Middle frontal gyrus (tissue), 1 donor: ENCODE results near the gene APCDD1.

Experiments used
- DNase-seq: peaks from one replicate; pipeline ENCODE4 v3.0.0-alpha.2; 2015; ENCODE audit warnings: low spot score; ENCODE audit errors: extremely low spot score

The APCDD1 gene

DNA sequence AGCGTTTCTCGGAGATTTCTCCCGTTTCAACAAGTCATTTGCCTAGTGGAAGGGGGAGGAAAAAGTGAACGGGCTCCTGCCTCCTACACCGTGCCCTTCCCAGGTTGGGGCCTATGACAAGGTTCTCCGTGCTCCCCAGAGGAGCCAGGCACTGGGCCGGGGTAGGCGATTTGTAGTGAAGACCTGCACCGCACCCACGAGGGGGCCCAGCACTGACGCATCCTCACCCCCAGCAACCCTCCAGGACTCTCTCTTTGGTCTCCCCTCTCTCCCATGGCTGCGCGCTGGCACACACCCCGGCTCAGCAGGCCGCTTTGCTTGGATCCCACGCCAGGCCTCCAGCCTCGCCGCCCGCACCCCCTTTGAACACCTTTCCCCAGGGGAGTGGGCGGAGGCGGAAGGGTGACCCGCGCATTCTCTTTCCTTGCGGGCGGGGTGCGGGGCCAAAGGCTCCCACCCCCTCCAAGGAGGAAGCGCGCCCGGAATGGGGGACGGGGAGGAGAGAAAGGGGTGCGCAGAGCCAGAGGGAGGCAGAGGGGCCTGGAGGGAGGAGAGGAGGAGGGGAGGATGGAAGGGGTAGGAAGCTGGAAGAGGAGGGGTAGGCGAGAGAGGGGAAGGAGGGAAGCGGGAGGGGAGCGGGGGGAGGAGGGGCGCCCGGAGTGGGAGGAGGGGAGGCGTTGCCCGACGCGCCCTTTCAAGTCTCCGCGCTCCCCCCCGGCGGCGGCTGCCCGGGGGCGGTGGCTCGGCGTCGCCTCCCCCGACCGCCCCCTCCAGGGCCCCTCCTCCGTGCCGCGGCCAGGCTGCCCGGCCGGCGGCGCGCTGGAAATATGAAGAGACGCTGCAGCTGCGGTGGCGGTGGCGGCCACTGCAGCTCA, at the start of gene APCDD1:
Gene APCDD1 (plus strand): TSS at position 830 of the 875 bp plus-strand sequence. CDS start 347 bp downstream, outside the sequence.
- peak; percentile 60 for DNase-seq

GRCh38 chr18:10405014-10405493, 49.4 kb upstream of the APCDD1 start:
- DNase-seq: no peak

DNA sequence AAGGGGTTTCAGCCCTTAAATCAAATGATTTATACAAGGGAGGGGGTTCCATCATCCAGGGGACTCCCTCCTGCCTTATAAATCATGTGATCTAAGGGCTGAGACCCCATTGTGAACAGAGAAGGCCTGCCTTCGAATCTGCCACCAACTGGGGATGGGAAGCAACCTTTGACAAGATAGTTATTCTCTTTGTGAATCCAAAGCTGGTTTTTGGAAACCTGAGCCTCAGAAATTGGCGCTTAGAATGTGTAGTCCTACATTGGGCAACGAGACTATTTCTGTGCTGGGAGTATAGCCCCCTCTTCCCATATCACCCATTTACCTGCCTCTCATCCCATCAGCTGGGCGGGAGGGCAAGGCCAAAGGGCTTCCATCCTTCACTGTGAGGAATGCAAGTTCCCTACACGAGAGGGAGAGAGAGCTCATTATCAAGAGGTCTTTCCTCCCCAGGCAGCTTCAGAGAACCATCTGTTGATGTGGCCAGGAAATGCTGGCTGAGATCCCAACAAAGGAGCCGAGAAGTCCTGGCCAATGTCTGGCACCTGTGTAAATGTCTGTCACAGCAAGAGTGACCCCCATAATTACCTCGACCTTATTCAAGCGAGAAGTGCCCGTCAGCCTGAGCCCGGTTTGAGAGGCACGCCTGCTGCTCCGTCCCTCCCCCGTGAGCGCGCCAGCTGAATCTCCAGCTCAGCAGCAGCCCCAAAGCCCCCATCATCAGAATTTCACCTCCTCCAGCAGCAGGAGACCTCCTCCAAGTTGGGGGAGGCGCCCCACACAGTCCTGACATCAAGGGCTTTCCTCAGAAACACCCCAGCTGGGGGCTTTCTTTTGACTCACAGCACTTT, 48.4 kb upstream of the APCDD1 start:
- no peak for DNase-seq

GRCh38 chr18:10408131-10408530, 46.3 kb upstream of the APCDD1 start:
- DNase-seq: no peak

DNA sequence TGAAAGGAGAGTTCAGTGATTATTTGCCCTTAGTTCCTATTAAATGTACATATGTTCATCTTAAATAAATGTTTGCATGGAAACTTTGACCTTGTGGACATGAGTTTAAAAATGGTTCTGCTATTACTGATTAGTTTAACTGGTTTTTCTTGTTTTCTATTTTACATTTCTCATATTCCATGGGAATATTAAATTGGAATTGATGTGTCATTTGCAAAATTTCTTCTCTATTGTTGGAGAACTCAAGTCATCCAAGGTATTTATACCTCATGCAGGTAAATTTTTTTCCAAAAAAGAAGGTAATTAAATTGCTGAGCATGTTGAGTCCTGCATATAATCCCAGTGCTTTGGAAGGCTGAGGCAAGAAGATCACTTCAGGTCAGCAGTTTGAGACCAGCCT, 45.4 kb upstream of the APCDD1 start:
- DNase-seq: no peak

GRCh38 chr18:10410472-10411308, 43.7 kb upstream of the APCDD1 start:
- no peak for DNase-seq

DNA sequence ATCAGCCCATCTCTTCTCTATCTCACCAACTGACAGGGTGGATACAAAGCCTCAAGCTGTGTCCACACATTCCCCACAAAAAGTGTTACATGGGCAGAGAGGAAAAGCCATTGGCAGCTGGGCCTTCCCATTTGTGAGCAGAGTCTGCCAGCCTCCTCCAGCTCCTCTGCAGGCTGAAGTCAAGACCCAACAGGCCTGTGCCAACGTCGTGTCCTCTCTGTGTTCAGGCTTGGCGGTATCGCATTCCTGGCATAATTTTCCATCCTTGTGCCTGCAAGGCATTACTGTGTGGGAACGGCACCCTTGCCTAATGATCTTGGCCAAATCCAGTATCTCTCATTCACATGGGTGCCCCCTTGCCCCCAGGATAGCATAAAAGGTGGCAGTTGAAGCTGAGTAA, 41.5 kb upstream of the APCDD1 start:
- DNase-seq: no peak

- DNase-seq: no peak
Measured at GRCh38 chr18:10413722-10414121, 40.7 kb upstream of the APCDD1 start.

- no peak for DNase-seq
Measured at GRCh38 chr18:10414293-10414842, 40.1 kb upstream of the APCDD1 start.

GRCh38 chr18:10416065-10416464, 38.4 kb upstream of the APCDD1 start:
- DNase-seq: no peak

- DNase-seq: no peak
Measured at GRCh38 chr18:10417191-10417590, 37.2 kb upstream of the APCDD1 start.

- no peak for DNase-seq
Measured at GRCh38 chr18:10417664-10418063, 36.8 kb upstream of the APCDD1 start.

DNA sequence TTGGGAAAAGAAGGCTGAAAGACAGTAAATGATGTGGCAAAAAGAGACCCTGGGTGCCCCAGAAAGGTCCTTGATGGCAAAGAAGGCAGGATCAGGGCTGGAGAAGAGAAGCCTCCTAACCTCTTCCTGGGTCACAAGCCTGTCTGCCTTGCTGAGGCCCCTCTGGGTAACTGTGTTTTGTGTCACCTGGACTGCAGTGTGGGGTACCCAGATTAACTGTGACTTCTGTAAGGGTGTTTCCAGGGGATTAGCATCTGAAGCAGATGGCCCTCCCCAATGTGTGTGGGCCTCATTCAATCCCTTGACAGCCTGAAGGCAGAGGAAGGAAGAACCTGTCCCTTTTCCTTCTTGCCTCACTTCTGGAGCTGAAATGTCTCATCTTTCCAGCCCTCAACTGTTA, 35.6 kb upstream of the APCDD1 start:
- no peak for DNase-seq

DNA sequence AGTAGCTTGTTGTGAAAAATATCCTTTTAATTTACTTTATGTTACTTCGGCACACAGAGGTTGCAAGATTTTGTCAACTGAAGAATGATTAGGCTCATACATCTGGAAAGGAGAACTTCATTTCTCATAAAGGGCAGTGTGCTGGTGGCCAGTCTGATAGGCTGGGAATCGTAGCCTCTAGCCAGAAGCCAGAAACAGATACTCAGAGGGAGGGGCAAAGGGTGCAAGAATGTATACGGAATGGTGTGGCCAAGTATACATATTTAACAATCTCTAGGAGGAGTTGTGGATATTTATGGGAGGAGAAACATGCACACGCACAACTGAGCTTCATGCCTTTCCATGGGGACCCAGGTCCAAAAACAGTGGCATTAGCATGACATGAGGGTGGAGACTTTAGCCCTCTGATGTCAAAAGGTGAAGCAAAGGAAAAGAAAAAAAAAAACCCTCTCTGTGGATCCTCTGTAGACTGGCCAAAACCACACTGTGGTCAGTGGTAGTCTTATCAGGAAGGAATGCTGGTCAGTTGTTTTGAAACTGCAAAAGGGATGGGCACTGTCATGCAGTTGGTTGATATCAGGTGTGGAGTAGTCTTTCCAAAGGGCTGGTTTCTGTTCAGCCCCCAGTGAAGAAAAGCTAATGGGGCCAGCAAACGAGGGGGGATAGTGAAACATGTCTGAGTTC, 34.9 kb upstream of the APCDD1 start:
- no peak for DNase-seq

- no peak for DNase-seq
Measured at GRCh38 chr18:10420561-10421352, 33.7 kb upstream of the APCDD1 start.

GRCh38 chr18:10421859-10422258, 32.6 kb upstream of the APCDD1 start:
- no peak for DNase-seq

- DNase-seq: no peak
Measured at GRCh38 chr18:10422731-10423130, 31.7 kb upstream of the APCDD1 start.

GRCh38 chr18:10424585-10425307, 29.7 kb upstream of the APCDD1 start:
- no peak for DNase-seq

GRCh38 chr18:10430677-10431076, 23.8 kb upstream of the APCDD1 start:
- no peak for DNase-seq
